Measurements from ENCODE around the gene DPPA5. TPM values are rescaled to one million over a fixed set of nuclear protein-coding genes. Genes with fewer than 3 reads are reported as not detected.
"Not testable (repeated sequence)": the region's sequence is repeated elsewhere in the genome, so short reads cannot be mapped to it uniquely, and the experiment has no call there.

The DPPA5 gene
- total and polyA plus RNA-seq, 2 donors (not counting 1 experiment from before 2014, with no cell fraction given), result not detected

GRCh38 chr6:73309535-73309784 lies 44.6 kb downstream of the DPPA5 start:
- under 1% methylated on average over 13 of the region's 13 CpGs for WGBS (ENCODE audit: insufficient coverage)
- H3K9me3 Mint-ChIP-seq (ENCODE audit: insufficient read depth), result no peaks in the 10 kb centered on the region
- H3K79me2 ChIP-seq (ENCODE audit: control insufficient read depth, insufficient read depth, low read length), result peaks cover 16% of the 10 kb centered on the region
- H3K9me3 ChIP-seq (ENCODE audit: control extremely low read depth in 1 of 3, control insufficient read depth in 2 of 3, insufficient read depth in 1 of 3, low read length in 2 of 3), result peaks cover 0 to under 1% (median 0%) of the 10 kb centered on the region in 3 donors
- ATAC-seq (ENCODE audit: low read depth) (no peak), DNase-seq (no peak)
- peak overlapping the region; percentile 87 for H3K27ac Mint-ChIP-seq
- peak overlapping the region; percentile 94 for H3K4me2 ChIP-seq (replicated peaks; ENCODE audit: low read depth, low read length, poor library complexity, severe bottlenecking)
- H3K36me3 ChIP-seq (replicated peaks in 1 of 2; ENCODE audit: control extremely low read depth in 1 of 2, control insufficient read depth in 1 of 2, extremely low read depth in 1 of 2, insufficient read depth in 2 of 2, low read length in 1 of 2), result no peaks in the 10 kb centered on the region
- H3K4me3 Mint-ChIP-seq, result peak overlapping the region; percentile 98
- intact Hi-C loops (cut with micrococcal nuclease), result no loop called here
- H3K27ac ChIP-seq (ENCODE audit: low read length in 2 of 2), result peak overlapping the region in 1 of 2 donors; percentile 65
- peak overlapping the region; percentile 73 to 92 (median 88) for H3K4me3 ChIP-seq (ENCODE audit: control extremely low read depth in 1 of 5, extremely low read depth in 1 of 5, insufficient read depth in 1 of 5, low read depth in 2 of 5, low read length in 4 of 5)
- ChIA-PET CTCF (interaction anchor here (1.0 to 1.2 kb wide), 2 partner anchors 19 to 152 kb away, joined by 4 read pairs; partner anchors contain the start of gene MTO1), POLR2A (interaction anchor here (0.9 kb wide), 1 partner anchor 152 kb away, joined by 3 read pairs; the partner anchor contains the start of gene MTO1)
- peak overlapping the region; percentile 88 for H3K9ac ChIP-seq (ENCODE audit: low read length)
- peaks cover 22% of the 10 kb centered on the region for H3K4me1 Mint-ChIP-seq
- H3K27me3 Mint-ChIP-seq, result peaks cover 10% of the 10 kb centered on the region
- no peaks in the 10 kb centered on the region for H4K20me1 ChIP-seq (ENCODE audit: control insufficient read depth, insufficient read depth, low read length, poor library complexity, severe bottlenecking)
- H3K27me3 ChIP-seq (replicated peaks in 1 of 4; ENCODE audit: control extremely low read depth in 1 of 4, control insufficient read depth in 3 of 4, insufficient read depth in 4 of 4, low read length in 3 of 4), result peaks cover 0 to 4% (median under 1%) of the 10 kb centered on the region in 4 experiments
- peaks cover 7 to 8% of the 10 kb centered on the region in 2 donors for H3K4me1 ChIP-seq (ENCODE audit: control insufficient read depth in 2 of 2, insufficient read depth in 2 of 2, low read length in 2 of 2)
- TF ChIP-seq EZH2 (IDR thresholded peaks at IDR 0.05; ENCODE audit: borderline replicate concordance, insufficient read depth, low read depth, low read length, poor library complexity, severe bottlenecking) (no peak), CTCF (IDR thresholded peaks at IDR 0.05) (no peak)
- peak overlapping the region; percentile 98 for H2AFZ ChIP-seq (ENCODE audit: insufficient read depth, low read depth, low read length, poor library complexity, severe bottlenecking)

- Mint-ChIP-seq H3K4me1 (peaks cover 21% of the 10 kb centered on the region), H3K27ac (no peak overlapping the region), H3K4me3 (peak overlapping the region; percentile 98), H3K9me3 (ENCODE audit: insufficient read depth) (no peaks in the 10 kb centered on the region), H3K27me3 (peaks cover 6% of the 10 kb centered on the region)
- H3K36me3 ChIP-seq (replicated peaks in 1 of 2; ENCODE audit: control extremely low read depth in 1 of 2, control insufficient read depth in 1 of 2, extremely low read depth in 1 of 2, insufficient read depth in 2 of 2, low read length in 1 of 2), result no peaks in the 10 kb centered on the region
- H3K79me2 ChIP-seq (ENCODE audit: control insufficient read depth, insufficient read depth, low read length), result peaks cover 16% of the 10 kb centered on the region
- WGBS (ENCODE audit: insufficient coverage), result 71% methylated on average over 18 of the region's 26 CpGs
- H3K9me3 ChIP-seq (ENCODE audit: control extremely low read depth in 1 of 3, control insufficient read depth in 2 of 3, insufficient read depth in 1 of 3, low read length in 2 of 3), result peaks cover 0 to under 1% (median 0%) of the 10 kb centered on the region in 3 donors
- H3K4me2 ChIP-seq (replicated peaks; ENCODE audit: low read depth, low read length, poor library complexity, severe bottlenecking), result peak overlapping the region; percentile 94
- H3K27me3 ChIP-seq (replicated peaks in 1 of 4; ENCODE audit: control extremely low read depth in 1 of 4, control insufficient read depth in 3 of 4, insufficient read depth in 4 of 4, low read length in 3 of 4), result no peaks in the 10 kb centered on the region
- peaks cover 7 to 9% of the 10 kb centered on the region in 2 donors for H3K4me1 ChIP-seq (ENCODE audit: control insufficient read depth in 2 of 2, insufficient read depth in 2 of 2, low read length in 2 of 2)
- H4K20me1 ChIP-seq (ENCODE audit: control insufficient read depth, insufficient read depth, low read length, poor library complexity, severe bottlenecking), result no peaks in the 10 kb centered on the region
- H3K9ac ChIP-seq (ENCODE audit: low read length), result peak overlapping the region; percentile 88
- ATAC-seq (ENCODE audit: low read depth) (no peak), DNase-seq (no peak)
- TF ChIP-seq CTCF (IDR thresholded peaks at IDR 0.05) (no peak), EZH2 (IDR thresholded peaks at IDR 0.05; ENCODE audit: borderline replicate concordance, insufficient read depth, low read depth, low read length, poor library complexity, severe bottlenecking) (no peak)
- intact Hi-C loops (cut with micrococcal nuclease), result no loop called here
- CTCF ChIA-PET, result interaction anchor here (1.0 to 1.2 kb wide), 2 partner anchors 19 to 152 kb away, joined by 4 read pairs; partner anchors contain the start of gene MTO1
- H3K27ac ChIP-seq (ENCODE audit: low read length in 2 of 2), result peak overlapping the region in 1 of 2 donors; percentile 65
- POLR2A ChIA-PET, result interaction anchor here (0.9 kb wide), 1 partner anchor 153 kb away, joined by 3 read pairs; the partner anchor contains the start of gene MTO1
- peak overlapping the region; percentile 98 for H2AFZ ChIP-seq (ENCODE audit: insufficient read depth, low read depth, low read length, poor library complexity, severe bottlenecking)
- peak overlapping the region; percentile 73 to 92 (median 88) for H3K4me3 ChIP-seq (ENCODE audit: control extremely low read depth in 1 of 5, extremely low read depth in 1 of 5, insufficient read depth in 1 of 5, low read depth in 2 of 5, low read length in 4 of 5)
These were observed 45.2 kb downstream of the DPPA5 start for GRCh38 chr6:73308712-73309534.

- H3K4me3 ChIP-seq (ENCODE audit: control extremely low read depth in 1 of 5, extremely low read depth in 1 of 5, insufficient read depth in 1 of 5, low read depth in 2 of 5, low read length in 4 of 5); H3K36me3 ChIP-seq (replicated peaks in 1 of 2; ENCODE audit: control extremely low read depth in 1 of 2, control insufficient read depth in 1 of 2, extremely low read depth in 1 of 2, insufficient read depth in 2 of 2, low read length in 1 of 2); H3K27ac ChIP-seq (ENCODE audit: low read length in 2 of 2); ATAC-seq (ENCODE audit: low read depth); H3K4me3 Mint-ChIP-seq; intact Hi-C loops (cut with micrococcal nuclease); H3K27me3 Mint-ChIP-seq; POLR2A ChIA-PET; H4K20me1 ChIP-seq (ENCODE audit: control insufficient read depth, insufficient read depth, low read length, poor library complexity, severe bottlenecking); H3K4me1 ChIP-seq (ENCODE audit: control insufficient read depth in 2 of 2, insufficient read depth in 2 of 2, low read length in 2 of 2); H3K27ac Mint-ChIP-seq; H3K9me3 Mint-ChIP-seq (ENCODE audit: insufficient read depth); DNase-seq; H3K79me2 ChIP-seq (ENCODE audit: control insufficient read depth, insufficient read depth, low read length); H3K27me3 ChIP-seq (replicated peaks in 1 of 4; ENCODE audit: control extremely low read depth in 1 of 4, control insufficient read depth in 3 of 4, insufficient read depth in 4 of 4, low read length in 3 of 4); H3K9ac ChIP-seq (ENCODE audit: low read length); H2AFZ ChIP-seq (ENCODE audit: insufficient read depth, low read depth, low read length, poor library complexity, severe bottlenecking); H3K9me3 ChIP-seq (ENCODE audit: control extremely low read depth in 1 of 3, control insufficient read depth in 2 of 3, insufficient read depth in 1 of 3, low read length in 2 of 3); H3K4me2 ChIP-seq (replicated peaks; ENCODE audit: low read depth, low read length, poor library complexity, severe bottlenecking): not testable (repeated sequence)
- WGBS (ENCODE audit: insufficient coverage), result 19% methylated on average over 4 of the region's 7 CpGs
- CTCF ChIA-PET, result interaction anchor here (2.1 kb wide), 1 partner anchor 23 kb away, joined by 7 read pairs; no protein-coding TSS in a partner anchor
- peaks cover 13% of the 10 kb centered on the region for H3K4me1 Mint-ChIP-seq
These were observed 50.3 kb downstream of the DPPA5 start for GRCh38 chr6:73303773-73304172.

All from B cell (primary cell).